Measurements from ENCODE around the gene CASP8. TPM values are rescaled to one million over a fixed set of nuclear protein-coding genes. Genes with fewer than 3 reads are reported as not detected.

CASP8 gene
- total RNA-seq, 5 donors from 2014 or later (not counting 1 experiment from before 2014, with no cell fraction given): 116 to 306 (median 255) TPM

DNA sequence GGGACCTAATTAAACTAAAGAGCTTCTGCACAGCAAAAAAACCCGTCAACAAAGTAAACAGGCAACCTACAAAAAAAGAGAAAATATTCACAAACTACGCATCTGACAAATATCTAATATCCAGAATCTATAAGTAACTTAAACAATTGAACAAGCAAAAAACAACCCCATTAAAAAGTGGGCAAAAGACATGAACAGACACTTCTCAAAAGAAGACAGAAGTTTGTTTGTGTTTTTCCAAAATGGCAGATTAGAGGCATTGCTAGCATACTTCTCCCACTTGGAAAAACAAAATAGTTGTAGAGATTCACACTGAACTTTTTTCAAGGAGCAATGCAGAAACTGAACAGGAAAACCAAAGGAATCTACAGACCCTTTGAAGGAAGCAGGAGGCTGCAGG is 59.2 kb downstream of the CASP8 start:
- Mint-ChIP-seq H3K4me3 (no peak overlapping the region), H3K27ac (no peak overlapping the region), H3K4me1 (no peaks in the 10 kb centered on the region), H3K27me3 (no peaks in the 10 kb centered on the region), H3K9me3 (peaks cover 11 to 67% (median 50%) of the 10 kb centered on the region in 3 donors), H3K36me3 (peaks cover 86% of the 10 kb centered on the region)
- DNase-seq (no peak), ATAC-seq (replicated peaks in 1 of 4) (no peak)
- ChIA-PET POLR2A (no interaction called here), CTCF (no interaction called here)
- Histone ChIP-seq H3K36me3 (ENCODE audit: control insufficient read depth in 2 of 2, extremely low read depth in 1 of 2, insufficient read depth in 1 of 2, low read length in 1 of 2) (no peaks in the 10 kb centered on the region), H3K4me3 (ENCODE audit: control insufficient read depth in 1 of 2, extremely low read depth in 1 of 2, low read length in 1 of 2) (no peak overlapping the region), H3K27ac (ENCODE audit: low read length) (no peak overlapping the region), H3K4me1 (ENCODE audit: control insufficient read depth in 1 of 2, extremely low read depth in 1 of 2, insufficient read depth in 2 of 2, low read length in 2 of 2) (no peaks in the 10 kb centered on the region), H3K27me3 (replicated peaks in 1 of 2; ENCODE audit: control insufficient read depth in 2 of 2, extremely low read depth in 1 of 2, insufficient read depth in 2 of 2, low read length in 1 of 2) (no peaks in the 10 kb centered on the region), H3K9me3 (peaks cover 2% of the 10 kb centered on the region)
- 100% methylated on average over 1 of the region's 2 CpGs for WGBS (ENCODE audit: insufficient coverage)

DNA sequence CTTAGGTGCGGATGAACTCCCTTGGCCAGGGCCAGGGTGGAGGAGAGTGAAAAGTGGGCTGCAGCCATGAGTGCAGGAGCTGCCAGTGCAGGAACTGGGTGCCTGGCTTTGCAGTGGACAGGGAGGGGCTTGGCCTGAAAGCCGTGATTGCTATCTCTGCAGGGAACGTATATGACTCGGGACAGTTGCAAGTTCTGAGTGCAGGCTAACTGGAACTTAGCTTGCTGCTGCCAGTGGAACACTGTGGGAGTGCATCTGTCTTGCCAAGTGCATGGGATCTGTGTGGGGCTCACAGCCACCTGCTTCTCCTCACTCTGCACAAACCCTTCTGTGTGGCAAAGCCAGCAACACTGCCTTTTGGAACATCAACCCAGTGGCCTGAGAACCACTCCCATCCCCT is 59.9 kb downstream of the CASP8 start:
- peaks cover 2% of the 10 kb centered on the region for H3K9me3 ChIP-seq
- POLR2A ChIA-PET: no interaction called here
- WGBS (ENCODE audit: insufficient coverage): 96% methylated on average over 4 of the region's 4 CpGs

DNA sequence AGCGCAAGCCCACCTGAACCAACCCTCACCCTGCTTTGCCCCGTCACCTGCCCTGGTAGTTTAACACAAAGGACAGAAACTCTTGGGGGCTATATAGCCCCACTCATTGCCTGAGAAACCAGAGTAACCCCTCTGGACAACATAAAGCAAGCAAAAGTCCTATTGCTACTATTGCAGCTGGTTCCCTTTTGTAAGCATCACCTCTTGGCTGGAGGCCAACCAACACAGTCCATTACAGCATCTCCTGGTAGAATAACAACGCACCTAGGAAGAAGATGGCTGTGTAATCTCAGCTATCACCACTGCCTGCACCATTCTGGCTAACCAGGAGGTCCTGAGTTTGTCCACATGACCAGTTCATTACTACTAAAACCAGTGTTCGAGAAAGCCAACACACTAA is 60.4 kb downstream of the CASP8 start:
- ChIA-PET POLR2A (no interaction called here), CTCF (no interaction called here)
- Histone ChIP-seq H3K4me1 (ENCODE audit: control insufficient read depth in 1 of 2, extremely low read depth in 1 of 2, insufficient read depth in 2 of 2, low read length in 2 of 2) (no peaks in the 10 kb centered on the region), H3K9me3 (peaks cover 2% of the 10 kb centered on the region), H3K4me3 (ENCODE audit: control insufficient read depth in 1 of 2, extremely low read depth in 1 of 2, low read length in 1 of 2) (no peak overlapping the region), H3K27ac (ENCODE audit: low read length) (no peak overlapping the region), H3K27me3 (replicated peaks in 1 of 2; ENCODE audit: control insufficient read depth in 2 of 2, extremely low read depth in 1 of 2, insufficient read depth in 2 of 2, low read length in 1 of 2) (no peaks in the 10 kb centered on the region), H3K36me3 (ENCODE audit: control insufficient read depth in 2 of 2, extremely low read depth in 1 of 2, insufficient read depth in 1 of 2, low read length in 1 of 2) (no peaks in the 10 kb centered on the region)
- Mint-ChIP-seq H3K27me3 (no peaks in the 10 kb centered on the region), H3K4me3 (no peak overlapping the region), H3K36me3 (peaks cover 84% of the 10 kb centered on the region), H3K27ac (no peak overlapping the region), H3K9me3 (peaks cover 11 to 66% (median 41%) of the 10 kb centered on the region in 3 donors), H3K4me1 (no peaks in the 10 kb centered on the region)
- DNase-seq (no peak), ATAC-seq (replicated peaks in 1 of 4) (no peak)
- 87% methylated on average over 4 of the region's 4 CpGs for WGBS (ENCODE audit: insufficient coverage)

More for the DNA sequence above, 59.9 kb downstream of the CASP8 start:
- H3K36me3 ChIP-seq (ENCODE audit: control insufficient read depth in 2 of 2, extremely low read depth in 1 of 2, insufficient read depth in 1 of 2, low read length in 1 of 2): no peaks in the 10 kb centered on the region
- H3K36me3 Mint-ChIP-seq: peaks cover 84% of the 10 kb centered on the region
- no peaks in the 10 kb centered on the region for H3K27me3 ChIP-seq (replicated peaks in 1 of 2; ENCODE audit: control insufficient read depth in 2 of 2, extremely low read depth in 1 of 2, insufficient read depth in 2 of 2, low read length in 1 of 2)
- no peaks in the 10 kb centered on the region for H3K27me3 Mint-ChIP-seq
- ATAC-seq (replicated peaks in 1 of 4) (no peak), DNase-seq (no peak)
- no peak overlapping the region for H3K27ac ChIP-seq (ENCODE audit: low read length)
- peaks cover 11 to 66% (median 43%) of the 10 kb centered on the region in 3 donors for H3K9me3 Mint-ChIP-seq
- no peak overlapping the region for H3K4me3 ChIP-seq (ENCODE audit: control insufficient read depth in 1 of 2, extremely low read depth in 1 of 2, low read length in 1 of 2)
- no peaks in the 10 kb centered on the region for H3K4me1 ChIP-seq (ENCODE audit: control insufficient read depth in 1 of 2, extremely low read depth in 1 of 2, insufficient read depth in 2 of 2, low read length in 2 of 2)
- no peak overlapping the region for H3K27ac Mint-ChIP-seq
- no peak overlapping the region for H3K4me3 Mint-ChIP-seq
- no peaks in the 10 kb centered on the region for H3K4me1 Mint-ChIP-seq
- CTCF ChIA-PET: no interaction called here

DNA sequence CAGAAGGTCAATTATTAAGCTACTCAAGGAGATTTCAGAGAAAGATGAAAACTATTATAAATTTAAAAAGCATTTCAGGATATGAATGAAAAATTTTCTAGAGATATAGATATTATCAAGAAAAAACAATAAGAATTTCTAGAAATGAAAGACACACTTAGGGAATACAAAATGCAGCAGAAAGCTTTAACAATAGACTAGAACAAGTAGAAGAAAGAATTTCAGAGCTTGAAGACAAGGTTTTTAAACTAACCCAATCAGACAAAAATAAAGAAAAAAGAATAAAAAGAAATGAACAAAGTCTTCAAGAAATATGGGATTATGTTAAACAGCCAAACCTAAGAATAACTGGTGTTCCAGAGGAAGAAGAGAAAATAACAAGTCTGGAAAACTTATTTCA is 62.4 kb downstream of the CASP8 start:
- H3K27ac ChIP-seq (ENCODE audit: low read length): no peak overlapping the region
- no peaks in the 10 kb centered on the region for H3K27me3 ChIP-seq (replicated peaks in 1 of 2; ENCODE audit: control insufficient read depth in 2 of 2, extremely low read depth in 1 of 2, insufficient read depth in 2 of 2, low read length in 1 of 2)
- ATAC-seq (replicated peaks in 1 of 4) (no peak), DNase-seq (no peak)
- ChIA-PET CTCF (interaction anchor here in 1 of 2 donors (0.9 kb wide), 1 partner anchor 9 kb away, joined by 3 read pairs; no protein-coding TSS in a partner anchor), POLR2A (no interaction called here)
- no peaks in the 10 kb centered on the region for H3K4me1 ChIP-seq (ENCODE audit: control insufficient read depth in 1 of 2, extremely low read depth in 1 of 2, insufficient read depth in 2 of 2, low read length in 2 of 2)
- peaks cover 2% of the 10 kb centered on the region for H3K9me3 ChIP-seq
- H3K9me3 Mint-ChIP-seq: peaks cover 11 to 68% (median 44%) of the 10 kb centered on the region in 3 donors
- no peaks in the 10 kb centered on the region for H3K36me3 ChIP-seq (ENCODE audit: control insufficient read depth in 2 of 2, extremely low read depth in 1 of 2, insufficient read depth in 1 of 2, low read length in 1 of 2)
- peaks cover 77% of the 10 kb centered on the region for H3K36me3 Mint-ChIP-seq
- no peak overlapping the region for H3K4me3 ChIP-seq (ENCODE audit: control insufficient read depth in 1 of 2, extremely low read depth in 1 of 2, low read length in 1 of 2)
- no peaks in the 10 kb centered on the region for H3K4me1 Mint-ChIP-seq
- H3K27ac Mint-ChIP-seq: no peak overlapping the region
- H3K4me3 Mint-ChIP-seq: no peak overlapping the region
- H3K27me3 Mint-ChIP-seq: no peaks in the 10 kb centered on the region

DNA sequence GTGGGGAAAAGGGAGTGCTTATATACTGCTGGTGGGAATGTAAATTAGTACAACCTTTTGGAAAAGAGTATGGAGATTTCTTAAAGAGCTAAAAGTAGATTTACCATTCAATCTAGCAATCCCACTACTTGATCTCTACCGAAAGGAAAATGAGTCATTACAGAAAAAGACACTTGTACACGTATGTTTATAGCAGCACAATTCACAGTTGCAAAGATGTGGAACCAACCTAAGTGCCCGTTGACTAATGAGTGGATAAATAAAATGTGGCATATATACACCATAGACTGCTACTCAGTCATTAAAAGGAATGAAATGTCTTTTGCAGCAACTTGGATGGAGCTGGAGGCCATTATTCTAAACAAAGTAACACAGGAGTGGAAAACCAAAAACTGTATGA is 67.3 kb downstream of the CASP8 start:
- no CpG with 5 or more reads among the region's 3 CpGs for WGBS (ENCODE audit: insufficient coverage)
- H3K36me3 Mint-ChIP-seq: peaks cover 55% of the 10 kb centered on the region
- CTCF ChIA-PET: interaction anchor here in 1 of 2 donors (0.6 kb wide), 1 partner anchor 437 kb away, joined by 4 read pairs; no protein-coding TSS in a partner anchor

DNA sequence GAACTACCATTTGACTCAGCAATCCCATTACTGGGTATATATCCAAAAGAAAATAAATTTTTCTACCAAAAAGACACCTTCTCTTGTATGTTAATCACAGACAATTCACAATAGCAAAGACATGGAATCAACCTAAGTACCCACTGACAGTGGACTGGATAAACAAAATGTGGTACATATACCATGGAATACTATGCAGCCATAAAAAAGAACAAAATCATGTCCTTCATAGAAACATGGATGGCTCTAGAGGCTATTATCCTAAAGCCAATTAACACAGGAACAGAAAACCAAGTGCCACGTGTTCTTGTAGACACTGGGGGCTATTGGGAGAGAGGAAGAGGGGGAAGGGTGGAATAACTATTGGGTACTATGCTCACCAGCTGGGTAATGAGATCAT is 69.1 kb downstream of the CASP8 start:
- Histone ChIP-seq H3K27ac (ENCODE audit: low read length) (no peak overlapping the region), H3K27me3 (replicated peaks in 1 of 2; ENCODE audit: control insufficient read depth in 2 of 2, extremely low read depth in 1 of 2, insufficient read depth in 2 of 2, low read length in 1 of 2) (no peaks in the 10 kb centered on the region), H3K4me3 (ENCODE audit: control insufficient read depth in 1 of 2, extremely low read depth in 1 of 2, low read length in 1 of 2) (no peak overlapping the region), H3K9me3 (no peaks in the 10 kb centered on the region), H3K4me1 (ENCODE audit: control insufficient read depth in 1 of 2, extremely low read depth in 1 of 2, insufficient read depth in 2 of 2, low read length in 2 of 2) (peaks cover 0 to 8% of the 10 kb centered on the region in 2 experiments), H3K36me3 (ENCODE audit: control insufficient read depth in 2 of 2, extremely low read depth in 1 of 2, insufficient read depth in 1 of 2, low read length in 1 of 2) (no peaks in the 10 kb centered on the region)
- Mint-ChIP-seq H3K27me3 (no peaks in the 10 kb centered on the region), H3K9me3 (peaks cover 0 to 36% (median 13%) of the 10 kb centered on the region in 3 donors), H3K4me3 (no peak overlapping the region), H3K27ac (no peak overlapping the region), H3K4me1 (peaks cover 6 to 15% (median 8%) of the 10 kb centered on the region in 3 donors), H3K36me3 (peaks cover 45% of the 10 kb centered on the region)
- ChIA-PET POLR2A (no interaction called here), CTCF (no interaction called here)
- no CpG with 5 or more reads among the region's 1 CpG for WGBS (ENCODE audit: insufficient coverage)
- DNase-seq: no peak
- no peak for ATAC-seq (replicated peaks in 1 of 4)

More for the DNA sequence above, 67.3 kb downstream of the CASP8 start:
- no peak overlapping the region for H3K4me3 Mint-ChIP-seq
- ATAC-seq (replicated peaks in 1 of 4): no peak
- Histone ChIP-seq H3K27me3 (replicated peaks in 1 of 2; ENCODE audit: control insufficient read depth in 2 of 2, extremely low read depth in 1 of 2, insufficient read depth in 2 of 2, low read length in 1 of 2) (no peaks in the 10 kb centered on the region), H3K27ac (ENCODE audit: low read length) (no peak overlapping the region), H3K36me3 (ENCODE audit: control insufficient read depth in 2 of 2, extremely low read depth in 1 of 2, insufficient read depth in 1 of 2, low read length in 1 of 2) (no peaks in the 10 kb centered on the region), H3K4me3 (ENCODE audit: control insufficient read depth in 1 of 2, extremely low read depth in 1 of 2, low read length in 1 of 2) (no peak overlapping the region), H3K9me3 (no peaks in the 10 kb centered on the region), H3K4me1 (ENCODE audit: control insufficient read depth in 1 of 2, extremely low read depth in 1 of 2, insufficient read depth in 2 of 2, low read length in 2 of 2) (peaks cover 0 to 8% of the 10 kb centered on the region in 2 experiments)
- no peak overlapping the region for H3K27ac Mint-ChIP-seq
- H3K4me1 Mint-ChIP-seq: peaks cover 6 to 15% (median 8%) of the 10 kb centered on the region in 3 donors
- DNase-seq: no peak
- H3K9me3 Mint-ChIP-seq: peaks cover 6 to 44% (median 22%) of the 10 kb centered on the region in 3 donors
- no peaks in the 10 kb centered on the region for H3K27me3 Mint-ChIP-seq
- POLR2A ChIA-PET: no interaction called here

All from T-cell (primary cell).